NCI-H1092 (cell line): ENCODE results near the gene DRAM2.
"Not testable (repeated sequence)": the region's sequence is repeated elsewhere in the genome, so short reads cannot be mapped to it uniquely, and the experiment has no call there.

Experiments used
- DNase-seq: peaks from one replicate; lab custom pipeline; 2025; lab: John Stamatoyannopoulos, UW

DRAM2 gene

GRCh38 chr1:111082421-111083203 is 57.3 kb downstream of the DRAM2 start:
- DNase-seq, result no peak

GRCh38 chr1:111079329-111079728 is 60.6 kb downstream of the DRAM2 start:
- not testable (repeated sequence) for DNase-seq

GRCh38 chr1:111077312-111077711 is 62.6 kb downstream of the DRAM2 start:
- DNase-seq, result not testable (repeated sequence)
